HG03064 (cell line): ENCODE measurements around the gene POLE4.

Source experiments
- ATAC-seq: cut with Tn5 transposase; IDR thresholded peaks from one replicate; pipeline ENCODE4 v1.9.1; 2021; ENCODE audit warnings: low read depth; ENCODE audit not compliant: unreplicated experiment

Gene POLE4

GRCh38 chr2:74985978-74986609 is 27.7 kb downstream of the POLE4 start:
- no peak for ATAC-seq

- ATAC-seq, result no peak
Measured at GRCh38 chr2:74991977-74992376, 33.5 kb downstream of the POLE4 start.

- no peak for ATAC-seq
Measured at GRCh38 chr2:74999468-74999867, 41.0 kb downstream of the POLE4 start.

GRCh38 chr2:75002007-75002406 is 43.6 kb downstream of the POLE4 start:
- ATAC-seq, result no peak

- ATAC-seq, result no peak
Measured at GRCh38 chr2:75003276-75003675, 44.8 kb downstream of the POLE4 start.

- no peak for ATAC-seq
Measured at GRCh38 chr2:75003773-75004172, 45.3 kb downstream of the POLE4 start.

- ATAC-seq, result no peak
Measured at GRCh38 chr2:75006041-75006440, 47.6 kb downstream of the POLE4 start.

GRCh38 chr2:75007061-75007460 is 48.6 kb downstream of the POLE4 start:
- no peak for ATAC-seq

- ATAC-seq, result no peak
Measured at GRCh38 chr2:75007819-75008218, 49.4 kb downstream of the POLE4 start.

- no peak for ATAC-seq
Measured at GRCh38 chr2:75010571-75010970, 52.1 kb downstream of the POLE4 start.

- ATAC-seq, result no peak
Measured at GRCh38 chr2:75012080-75012479, 53.6 kb downstream of the POLE4 start.

- no peak for ATAC-seq
Measured at GRCh38 chr2:75018162-75018561, 59.7 kb downstream of the POLE4 start.
